Urothelium cell line (cell line): ENCODE measurements around the gene C1orf167.
A peak's percentile ranks its signal among the peaks of the same experiment; 100 is the strongest.
"Not testable (repeated sequence)": the region's sequence is repeated elsewhere in the genome, so short reads cannot be mapped to it uniquely, and the experiment has no call there.

ENCODE experiments used
- DNase-seq: peaks from one replicate; pipeline ENCODE4 v3.0.0; 2011; ENCODE audit warnings: low spot score, mixed read lengths
- FAIRE-seq: peaks from 2 replicates; lab custom pipeline; 2011; peaks lifted over from hg19 to GRCh38; lab: Jason Lieb, UNC

Gene C1orf167

DNA sequence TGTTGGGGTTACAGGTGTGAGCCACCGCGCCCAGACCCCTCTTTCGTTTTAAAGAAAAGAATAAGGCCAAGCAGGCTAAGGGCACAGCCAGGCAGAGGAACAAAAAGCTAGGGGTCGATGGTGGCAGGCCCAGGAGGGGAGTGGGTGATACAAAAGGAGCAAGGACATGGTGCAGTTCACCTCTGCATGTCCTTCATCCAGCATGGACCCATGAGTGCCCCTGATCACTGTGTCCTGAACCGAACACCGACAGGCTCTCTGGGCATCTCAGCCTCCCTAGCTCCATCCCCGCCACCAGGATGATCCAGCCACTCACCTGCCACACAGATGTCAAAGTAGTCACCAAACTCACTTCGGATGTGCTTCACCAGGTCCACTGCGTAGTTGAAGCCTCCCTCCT, 37.9 kb downstream of the C1orf167 start:
- DNase-seq (no peak), FAIRE-seq (no peak)

DNA sequence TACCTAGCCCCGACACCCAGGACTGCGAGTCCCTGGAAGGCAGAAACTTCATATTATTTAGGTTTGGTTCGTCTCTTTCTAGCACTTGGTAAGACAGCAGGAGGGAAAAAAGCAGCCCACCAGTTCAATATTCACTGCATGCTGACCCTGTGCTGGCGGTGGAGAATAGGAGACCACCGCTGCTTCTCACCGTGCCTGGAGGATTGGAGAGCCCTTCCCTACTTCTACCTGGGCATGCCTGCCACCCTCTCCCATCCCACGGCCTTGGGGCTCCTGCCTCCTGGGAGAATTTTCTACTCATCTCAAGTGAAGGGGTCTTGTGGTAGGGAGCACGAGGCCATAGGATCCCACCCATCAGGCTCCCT, 38.4 kb downstream of the C1orf167 start:
- DNase-seq = no peak
- no peak for FAIRE-seq

DNA sequence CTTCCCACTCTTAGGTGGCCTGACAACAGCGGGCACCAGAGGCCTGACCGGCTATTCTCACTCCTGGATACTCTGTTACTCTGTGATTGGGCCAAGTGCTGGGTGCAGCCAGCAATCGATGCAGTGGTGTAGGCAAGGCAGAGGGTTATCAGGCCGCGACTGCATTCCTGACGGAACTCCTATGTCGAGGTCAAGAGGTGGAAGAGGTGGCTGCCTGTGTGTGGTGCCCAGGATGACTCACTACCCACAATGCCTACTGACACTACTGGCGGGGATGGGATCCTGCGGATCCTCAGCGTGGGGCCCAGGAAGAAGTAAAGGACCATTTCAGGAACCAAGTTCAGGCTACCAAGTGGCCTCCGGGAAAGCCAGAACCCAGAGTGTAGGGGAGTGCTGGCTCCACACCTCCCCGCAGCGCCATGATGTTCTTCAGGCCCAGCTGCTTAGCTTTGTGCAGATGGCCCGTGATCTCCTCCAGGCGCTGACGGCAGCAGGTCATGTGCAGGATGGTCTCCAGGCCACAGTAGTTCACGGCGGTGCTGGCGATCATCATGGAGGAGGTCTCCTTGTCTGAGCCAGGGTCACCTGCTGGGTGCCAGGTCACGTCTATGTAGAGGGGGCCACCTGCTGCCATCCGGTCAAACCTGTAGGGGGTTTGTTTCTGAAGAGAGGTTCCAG, 38.9 kb downstream of the C1orf167 start:
- peak; percentile 54 for DNase-seq
- no peak for FAIRE-seq

- FAIRE-seq = no peak
- DNase-seq = no peak
Measured at GRCh38 chr1:11802616-11802972, 40.6 kb downstream of the C1orf167 start.

- peak; percentile 32 for FAIRE-seq
- DNase-seq = peak; percentile 89
Measured at GRCh38 chr1:11802973-11803885, 41.2 kb downstream of the C1orf167 start.

GRCh38 chr1:11803924-11804665, 42.1 kb downstream of the C1orf167 start:
- DNase-seq, FAIRE-seq: not testable (repeated sequence)

- DNase-seq (peak; percentile 38), FAIRE-seq (no peak)
Measured at GRCh38 chr1:11804666-11805421, 42.9 kb downstream of the C1orf167 start.

GRCh38 chr1:11805422-11806306, 43.7 kb downstream of the C1orf167 start, which contains the start of the genes CLCN6 and MTHFR:
Gene CLCN6, plus strand, starts transcription at chr1:11806191. Its CDS starts 72 bp downstream, at chr1:11806263.
Gene MTHFR, minus strand, starts transcription at chr1:11805964. Its CDS starts 2,848 bp downstream, at chr1:11803116.
- DNase-seq (peak; percentile 98), FAIRE-seq (peak; percentile 93)

GRCh38 chr1:11806307-11806936, 44.4 kb downstream of the C1orf167 start:
- no peak for FAIRE-seq
- DNase-seq = peak; percentile 82

GRCh38 chr1:11807133-11807532, 45.1 kb downstream of the C1orf167 start:
- DNase-seq (no peak), FAIRE-seq (no peak)

GRCh38 chr1:11813021-11813420, 51.0 kb downstream of the C1orf167 start:
- FAIRE-seq = no peak

DNA sequence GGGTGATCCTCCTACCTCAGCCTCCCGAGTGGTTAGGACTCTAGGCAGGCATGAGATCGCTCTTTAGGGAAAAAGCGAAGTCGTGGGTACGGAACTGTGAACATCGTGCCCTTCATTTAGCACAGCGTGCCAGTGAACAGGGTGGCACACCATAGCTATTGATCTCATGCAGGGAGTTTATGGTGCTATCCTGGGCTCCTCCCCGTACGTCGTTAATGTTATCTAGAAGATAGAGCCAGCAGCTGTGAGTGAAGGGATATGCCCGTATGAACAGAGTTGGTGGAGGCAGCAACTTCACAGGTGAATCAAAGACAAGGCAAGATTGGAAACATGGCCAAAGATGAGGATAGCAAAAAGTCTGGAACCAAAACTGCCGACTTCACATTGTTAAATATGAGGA, 55.2 kb downstream of the C1orf167 start:
- no peak for FAIRE-seq
- no peak for DNase-seq

More at GRCh38 chr1:11813021-11813420, 51.0 kb downstream of the C1orf167 start:
- no peak for DNase-seq

DNA sequence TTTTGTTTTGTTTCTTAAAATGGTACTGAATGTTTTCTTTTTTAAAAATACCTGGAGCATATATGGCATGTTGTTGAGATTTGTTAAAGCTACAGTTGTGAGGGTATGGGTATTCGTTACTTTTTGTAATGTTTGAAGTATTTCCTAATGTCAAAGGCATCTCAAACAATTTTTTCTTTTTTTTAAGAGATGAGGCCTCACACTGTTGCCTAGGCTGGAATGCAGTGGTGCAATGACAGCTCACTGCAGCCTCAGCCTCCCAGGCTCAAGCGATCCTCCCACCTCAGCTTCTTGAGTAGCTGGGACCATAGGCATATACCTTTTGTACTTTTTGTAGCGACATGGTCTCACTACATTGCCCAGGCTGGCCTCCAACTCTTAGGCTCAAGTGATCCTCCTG, 60.1 kb downstream of the C1orf167 start:
- no peak for DNase-seq
- no peak for FAIRE-seq

DNA sequence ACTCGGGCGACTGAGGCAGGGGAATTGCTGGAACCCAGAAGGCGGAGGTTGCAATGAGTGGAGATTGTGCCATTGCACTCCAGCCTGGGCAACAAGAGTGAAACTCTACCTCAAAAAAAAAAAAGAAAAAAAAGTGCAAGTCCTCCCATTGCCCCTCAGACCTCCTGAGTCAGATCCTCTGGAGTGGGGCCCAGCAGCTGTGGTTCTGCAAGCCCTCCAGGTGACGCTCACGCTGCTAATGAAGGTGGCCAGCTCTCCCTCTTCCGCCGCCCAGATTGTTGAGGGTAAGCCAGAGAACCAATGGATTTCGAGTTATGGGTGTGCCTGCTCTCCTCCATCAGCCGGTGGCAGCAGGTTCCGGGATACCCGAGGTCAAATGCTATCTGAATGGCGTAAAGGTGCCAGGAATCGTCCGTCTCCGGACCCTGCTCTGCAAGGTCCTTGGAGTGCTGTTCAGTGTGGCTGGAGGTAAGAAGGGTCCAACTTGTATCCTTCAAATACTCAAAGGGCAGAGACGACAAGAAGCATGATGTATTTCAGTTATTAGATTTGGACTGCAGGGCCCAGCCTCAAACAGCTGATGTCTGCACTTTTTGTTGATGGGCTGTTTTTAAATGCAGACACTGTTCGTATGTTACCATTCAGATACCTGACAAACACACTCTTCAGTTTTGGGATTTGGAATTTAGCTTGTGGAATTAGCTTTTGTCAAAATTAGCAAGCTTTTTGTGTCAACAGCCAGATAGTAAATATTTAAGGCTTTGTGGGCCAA, 61.6 kb downstream of the C1orf167 start:
- FAIRE-seq = no peak
- no peak for DNase-seq

- FAIRE-seq = no peak
Measured at GRCh38 chr1:11825131-11825530, 63.1 kb downstream of the C1orf167 start.

DNA sequence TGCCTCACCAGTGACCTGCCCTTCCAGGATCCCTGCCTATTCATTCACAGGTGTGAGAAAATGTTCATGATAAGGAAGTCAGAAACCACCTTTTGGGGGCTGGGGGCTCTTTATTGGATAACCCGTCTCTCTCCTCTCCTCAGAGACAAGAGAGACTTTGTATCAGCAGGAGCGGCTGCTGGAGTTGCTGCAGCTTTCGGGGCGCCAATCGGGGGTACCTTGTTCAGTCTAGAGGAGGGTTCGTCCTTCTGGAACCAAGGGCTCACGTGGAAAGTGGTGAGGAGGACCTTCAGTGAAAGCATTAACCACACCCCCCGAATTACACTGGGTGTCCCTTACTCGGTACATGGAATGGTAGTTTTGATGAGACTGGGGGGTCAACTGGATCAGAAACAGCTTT, 65.0 kb downstream of the C1orf167 start:
- no peak for FAIRE-seq
- no peak for DNase-seq

More at GRCh38 chr1:11825131-11825530, 63.1 kb downstream of the C1orf167 start:
- no peak for DNase-seq

DNA sequence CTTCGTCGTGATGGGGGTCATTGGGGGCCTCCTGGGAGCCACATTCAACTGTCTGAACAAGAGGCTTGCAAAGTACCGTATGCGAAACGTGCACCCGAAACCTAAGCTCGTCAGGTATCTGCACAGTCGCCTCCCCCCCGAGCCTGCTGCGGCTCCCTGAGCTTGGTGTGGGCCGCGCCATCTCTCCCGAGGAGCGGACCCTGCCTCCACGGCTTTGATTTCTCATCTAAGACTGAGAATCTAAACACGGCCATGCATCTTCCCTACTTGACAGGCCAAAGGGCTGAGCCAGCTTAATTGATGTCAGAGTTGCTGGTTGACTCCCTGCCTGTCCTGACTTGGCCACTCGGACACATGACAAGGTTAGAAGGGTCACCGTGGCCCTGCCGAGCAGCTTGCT, 66.5 kb downstream of the C1orf167 start:
- no peak for FAIRE-seq
- DNase-seq = no peak
